Muscle of back (tissue), 11 donors: ENCODE results near the gene SNAPC3. TPM values are rescaled to one million over a fixed set of nuclear protein-coding genes. Genes with fewer than 3 reads are reported as not detected.
A peak's percentile ranks its signal among the peaks of the same experiment; 100 is the strongest.

Experiments
- DNase-seq, 3 donors: peaks; one replicate each; pipeline versions ENCODE4 v3.0.0 to v3.0.0-alpha.2; 2013
- polyA plus RNA-seq, 10 donors: library from polyadenylated mRNA; unstranded; fragments of 120-200 nt; gene quantifications; one replicate each; pipeline ENCODE4 v1.2.1, GENCODE V29; 2013; ENCODE audit not compliant: insufficient read length in 10 of 10

The SNAPC3 gene
- polyA plus RNA-seq, 10 donors = 22.9 to 33.7 (median 28.6) TPM

- DNase-seq = peak in 2 of 3 donors; percentile 7 to 25
Measured at GRCh38 chr9:15485836-15486666, 63.4 kb downstream of the SNAPC3 start.

GRCh38 chr9:15491950-15492349 lies 69.3 kb downstream of the SNAPC3 start:
- DNase-seq = no peak

GRCh38 chr9:15492485-15493150 lies 69.9 kb downstream of the SNAPC3 start:
- DNase-seq = no peak

GRCh38 chr9:15498246-15498995 lies 75.7 kb downstream of the SNAPC3 start:
- no peak for DNase-seq

GRCh38 chr9:15499139-15499538 lies 76.5 kb downstream of the SNAPC3 start:
- no peak for DNase-seq

GRCh38 chr9:15501179-15501578 lies 78.5 kb downstream of the SNAPC3 start:
- no peak for DNase-seq

- no peak for DNase-seq
Measured at GRCh38 chr9:15501803-15502202, 79.1 kb downstream of the SNAPC3 start.

GRCh38 chr9:15505921-15506320 lies 83.2 kb downstream of the SNAPC3 start:
- no peak for DNase-seq

- peak in 2 of 3 donors; percentile 21 to 47 for DNase-seq
Measured at GRCh38 chr9:15509931-15510788, 87.5 kb downstream of the SNAPC3 start.

GRCh38 chr9:15510789-15511575 lies 88.3 kb downstream of the SNAPC3 start, which contains the start of gene PSIP1:
Gene PSIP1, minus strand, starts transcription at chr9:15510970. Its CDS starts 782 bp downstream, at chr9:15510188.
- peak; percentile 86 to 96 (median 90) for DNase-seq

Other genes with a start within 250 kb of the SNAPC3 start
- gene TTC39B, start 115.7 kb upstream of the SNAPC3 start, polyA plus RNA-seq = 1 to 10 TPM; 1.9 to 3.6 (median 2.6) TPM
- 100 to 1,000 TPM in 1 of 10 donors, 10 to 100 TPM in 9; 71.0 to 113 (median 83.6) TPM for gene PSIP1, start 88.1 kb downstream of the SNAPC3 start, polyA plus RNA-seq
- gene CCDC171, start 130.2 kb downstream of the SNAPC3 start, polyA plus RNA-seq = 1 to 10 TPM in 9 of 10 donors, under 1 TPM in 1; 0.98 to 3.7 (median 2.2) TPM